ENCODE results near the gene EIF2S1.

- TF ChIP-seq, protein P1, sequence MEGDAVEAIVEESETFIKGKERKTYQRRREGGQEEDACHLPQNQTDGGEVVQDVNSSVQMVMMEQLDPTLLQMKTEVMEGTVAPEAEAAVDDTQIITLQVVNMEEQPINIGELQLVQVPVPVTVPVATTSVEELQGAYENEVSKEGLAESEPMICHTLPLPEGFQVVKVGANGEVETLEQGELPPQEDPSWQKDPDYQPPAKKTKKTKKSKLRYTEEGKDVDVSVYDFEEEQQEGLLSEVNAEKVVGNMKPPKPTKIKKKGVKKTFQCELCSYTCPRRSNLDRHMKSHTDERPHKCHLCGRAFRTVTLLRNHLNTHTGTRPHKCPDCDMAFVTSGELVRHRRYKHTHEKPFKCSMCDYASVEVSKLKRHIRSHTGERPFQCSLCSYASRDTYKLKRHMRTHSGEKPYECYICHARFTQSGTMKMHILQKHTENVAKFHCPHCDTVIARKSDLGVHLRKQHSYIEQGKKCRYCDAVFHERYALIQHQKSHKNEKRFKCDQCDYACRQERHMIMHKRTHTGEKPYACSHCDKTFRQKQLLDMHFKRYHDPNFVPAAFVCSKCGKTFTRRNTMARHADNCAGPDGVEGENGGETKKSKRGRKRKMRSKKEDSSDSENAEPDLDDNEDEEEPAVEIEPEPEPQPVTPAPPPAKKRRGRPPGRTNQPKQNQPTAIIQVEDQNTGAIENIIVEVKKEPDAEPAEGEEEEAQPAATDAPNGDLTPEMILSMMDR (IDR thresholded peaks at IDR 0.05), result no peak
- no peak for TF ChIP-seq POLR2AphosphoS5 (IDR thresholded peaks at IDR 0.05)
These were observed 29.1 kb downstream of the EIF2S1 start for GRCh38 chr14:67389275-67389674.
